Activated CD8-positive, alpha-beta memory T cell treated with anti-CD3 and anti-CD28 coated beads for 24 hours (primary cell): ENCODE measurements around the gene CHKA.

Source experiments
- DNase-seq: peaks from one replicate; pipeline ENCODE4 v3.0.0-alpha.2; 2020

CHKA gene

DNA sequence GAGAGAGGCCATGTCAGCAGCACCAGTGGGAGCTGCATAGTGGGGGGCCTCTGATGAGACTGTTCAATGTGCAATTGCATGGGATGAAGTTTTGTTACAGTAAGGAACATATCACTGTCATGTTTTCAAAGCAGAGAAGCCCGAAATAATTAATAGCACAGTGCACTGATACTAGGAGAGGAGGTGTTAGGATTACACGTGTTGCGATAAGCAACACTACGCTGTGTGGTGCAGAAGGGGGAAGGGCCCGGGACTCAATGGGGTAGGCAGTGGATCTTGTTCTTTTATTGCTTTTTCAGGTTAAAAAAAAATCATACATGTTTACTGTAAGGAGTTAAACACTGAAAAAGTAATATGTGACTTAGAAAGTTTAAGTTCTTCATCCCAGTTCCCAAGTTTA, 53.2 kb downstream of the CHKA start:
- no peak for DNase-seq

DNA sequence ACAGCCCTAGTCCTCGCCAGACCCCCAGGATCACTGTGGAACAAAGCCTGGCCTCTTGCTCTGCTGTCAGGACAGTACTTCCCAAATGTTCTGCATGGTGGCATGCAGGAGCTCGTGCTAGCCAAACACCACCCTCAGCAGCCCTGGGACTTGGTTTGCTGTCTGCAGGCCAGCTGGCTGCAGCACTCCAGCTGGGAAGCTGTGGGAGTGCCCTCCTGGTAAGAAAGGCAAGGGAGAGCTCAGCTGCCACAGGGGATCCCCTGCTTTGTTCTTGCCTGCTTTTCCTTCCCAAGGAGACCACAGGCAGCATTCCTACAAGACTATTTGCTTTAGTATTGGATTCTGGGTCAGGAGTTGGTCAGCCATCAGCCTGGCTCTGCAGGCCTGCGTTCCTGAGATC, 54.4 kb downstream of the CHKA start:
- DNase-seq = no peak

DNA sequence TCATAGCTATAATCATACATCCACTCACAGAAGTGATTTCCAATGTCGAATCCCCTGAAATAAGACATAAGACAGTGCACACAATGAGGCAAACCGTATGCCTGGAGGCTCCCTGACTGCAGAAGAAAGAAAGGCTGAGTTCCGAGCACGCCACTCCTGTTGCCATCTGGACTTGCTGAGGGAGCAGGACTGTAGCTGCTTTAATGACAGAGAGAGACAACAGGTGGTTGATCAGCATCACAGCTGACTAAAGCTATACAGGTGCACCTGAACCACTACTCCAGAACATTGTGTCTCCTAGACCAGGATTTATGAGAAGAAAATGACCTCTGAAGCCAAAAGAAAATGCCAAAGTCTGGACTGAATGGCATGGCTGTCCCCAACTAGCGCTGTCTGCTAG, 55.3 kb downstream of the CHKA start:
- no peak for DNase-seq

DNA sequence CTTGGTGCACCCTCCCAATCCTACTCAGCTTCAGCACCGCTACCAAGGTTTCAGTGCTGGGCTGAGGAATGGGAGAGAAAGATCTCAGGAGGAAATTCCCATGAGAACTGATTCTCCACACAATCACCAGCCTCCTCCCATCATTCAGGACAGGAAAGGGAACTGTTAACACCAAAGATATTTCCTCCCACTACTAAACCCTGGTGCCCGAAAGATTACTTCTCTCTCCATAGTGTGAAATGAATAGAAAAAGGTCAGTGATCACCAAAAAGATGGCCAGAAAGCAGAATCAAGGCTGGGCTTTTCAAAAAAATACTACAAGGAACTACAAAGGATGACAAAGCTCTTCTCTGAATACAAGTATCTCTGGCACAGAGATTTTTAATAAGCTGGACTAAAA, 56.3 kb downstream of the CHKA start:
- DNase-seq = no peak

DNA sequence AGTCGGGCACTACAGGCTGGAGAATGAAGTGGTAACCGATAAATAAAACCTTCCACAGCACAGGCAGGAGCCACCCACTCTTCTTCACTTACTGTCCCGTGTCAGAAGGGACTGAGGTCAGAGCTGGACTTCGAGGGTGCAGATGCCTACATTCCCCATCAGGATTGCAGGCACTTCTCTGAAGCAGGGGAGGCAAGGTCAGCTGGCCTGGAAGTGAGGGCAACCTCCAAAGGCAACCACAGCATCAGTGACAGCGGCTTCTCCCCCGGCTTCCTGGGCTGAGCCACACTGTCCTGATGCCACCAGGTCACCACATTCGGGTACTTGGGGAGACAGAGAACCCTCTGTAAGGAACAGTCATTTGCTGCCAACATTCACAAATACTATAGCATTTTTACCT, 59.7 kb downstream of the CHKA start:
- no peak for DNase-seq

DNA sequence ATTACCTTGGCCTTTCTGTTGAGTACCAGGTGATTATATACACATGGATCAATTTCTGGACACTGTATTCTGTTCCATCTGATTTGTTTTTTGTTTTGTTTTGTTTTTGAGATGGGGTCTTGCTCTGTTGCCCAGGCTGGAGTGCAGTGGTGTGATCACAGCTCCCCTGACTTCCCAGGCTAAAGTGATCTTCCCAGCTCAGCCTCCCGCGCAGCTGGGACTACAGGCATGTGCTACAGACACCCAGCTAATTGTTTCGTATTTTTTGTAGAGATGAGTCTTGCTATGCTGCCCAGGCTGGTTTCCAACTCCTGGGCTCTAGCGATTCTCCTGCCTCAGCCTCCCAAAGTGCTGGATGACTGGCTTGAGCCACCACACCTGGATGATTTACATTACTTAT, 63.4 kb downstream of the CHKA start:
- no peak for DNase-seq

DNA sequence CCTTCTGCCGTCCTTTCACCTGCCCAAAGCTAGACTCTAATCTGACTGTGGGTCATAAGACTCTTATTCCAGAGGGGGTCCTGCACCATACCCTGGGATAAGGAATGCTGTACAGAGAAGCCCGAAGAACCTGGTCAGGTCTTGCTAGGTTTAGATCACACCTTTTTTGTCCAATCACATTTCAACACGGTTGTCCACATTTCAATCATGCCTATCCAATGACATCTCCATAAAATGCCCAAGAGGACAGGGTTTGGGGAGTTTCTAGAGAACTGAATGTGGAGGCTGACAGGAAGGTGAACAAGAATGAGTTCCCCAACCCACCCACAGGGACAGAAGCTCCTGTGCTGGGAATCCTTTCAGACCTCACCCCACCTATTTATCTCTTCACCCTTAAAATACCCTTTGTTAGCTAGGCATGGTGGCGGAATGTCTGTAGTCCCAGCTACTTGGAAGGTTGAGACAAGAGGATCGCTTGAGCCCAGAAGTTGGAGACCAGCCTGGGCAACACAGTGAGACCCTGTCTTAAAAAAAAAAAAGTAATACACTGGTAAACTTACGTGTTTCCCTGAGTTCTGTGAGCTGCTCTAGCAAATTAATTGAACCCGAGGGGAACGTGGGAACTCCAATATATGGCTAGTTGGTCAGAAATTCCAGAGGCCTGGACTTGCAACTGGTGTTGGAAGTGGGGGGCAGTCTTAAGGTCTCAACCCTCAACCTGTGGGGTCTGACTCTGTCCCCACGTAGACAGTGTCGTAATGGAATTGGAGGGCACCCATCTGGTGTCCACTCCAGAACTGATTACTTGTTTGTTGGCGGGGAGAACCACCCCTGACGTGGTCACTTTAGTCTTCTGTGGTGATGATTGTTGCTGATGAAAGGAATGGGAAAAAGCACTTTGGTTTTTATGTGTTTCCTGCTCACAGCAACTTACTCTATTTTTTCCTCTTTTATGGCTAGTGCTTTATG, 64.6 kb downstream of the CHKA start:
- no peak for DNase-seq

DNA sequence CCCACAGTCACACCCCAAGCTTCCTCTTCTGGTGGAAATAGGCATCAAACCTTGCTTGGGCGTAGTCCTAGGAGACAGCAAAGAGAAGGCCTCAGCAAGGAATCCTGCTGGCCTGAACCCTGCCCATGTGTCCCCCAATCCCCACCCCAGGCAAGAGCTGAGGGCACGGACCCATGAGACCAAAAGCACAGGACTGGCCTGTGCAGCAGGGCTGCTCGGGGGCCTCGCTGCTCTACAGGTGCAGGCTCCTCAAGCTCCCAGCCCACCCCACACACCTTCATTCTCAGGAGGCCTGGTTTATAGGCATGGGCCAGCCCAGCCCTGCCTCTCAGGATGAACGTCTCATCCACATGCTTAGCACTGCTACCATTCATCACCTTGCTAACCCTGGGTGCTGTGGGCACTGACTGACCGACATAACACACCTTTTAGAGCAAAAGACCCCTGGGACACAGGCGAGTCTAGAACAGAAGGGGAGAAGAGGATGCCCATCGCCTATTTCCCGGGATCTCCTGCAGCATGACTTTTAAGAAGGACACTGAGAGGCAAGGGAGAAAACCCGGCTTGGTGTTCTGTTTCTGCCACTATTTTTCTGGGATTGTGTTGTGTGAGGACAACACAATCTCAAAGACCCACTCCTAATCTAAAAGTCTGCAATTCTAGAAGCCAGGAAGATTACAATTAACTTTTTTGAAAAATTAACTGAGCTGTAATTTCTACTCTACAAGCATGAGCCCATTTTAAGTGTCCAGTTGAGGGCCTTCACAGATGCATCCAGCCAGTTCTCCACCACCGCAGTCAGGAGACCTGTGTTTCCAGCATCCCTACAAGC, 67.0 kb downstream of the CHKA start:
- no peak for DNase-seq

DNA sequence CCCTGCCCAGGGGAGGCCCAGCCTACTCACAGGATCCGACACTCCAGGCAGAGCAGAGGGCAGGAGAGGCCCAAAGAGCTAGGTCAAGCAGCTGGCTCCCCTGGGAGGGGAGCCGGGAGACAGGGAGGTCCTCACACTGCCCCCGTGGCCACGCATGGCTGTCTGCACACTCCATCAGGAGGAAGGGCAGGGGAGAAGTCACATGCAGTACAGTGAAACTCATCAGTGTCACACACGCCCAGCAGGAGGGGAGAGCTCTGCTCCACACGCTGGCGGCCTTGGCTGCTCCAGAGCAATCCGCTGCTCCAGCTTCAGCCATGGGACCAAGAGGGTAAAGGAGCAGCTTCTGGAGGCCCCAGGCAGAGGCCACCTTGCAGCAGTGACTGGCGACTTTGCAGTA, 68.1 kb downstream of the CHKA start:
- DNase-seq = no peak

DNA sequence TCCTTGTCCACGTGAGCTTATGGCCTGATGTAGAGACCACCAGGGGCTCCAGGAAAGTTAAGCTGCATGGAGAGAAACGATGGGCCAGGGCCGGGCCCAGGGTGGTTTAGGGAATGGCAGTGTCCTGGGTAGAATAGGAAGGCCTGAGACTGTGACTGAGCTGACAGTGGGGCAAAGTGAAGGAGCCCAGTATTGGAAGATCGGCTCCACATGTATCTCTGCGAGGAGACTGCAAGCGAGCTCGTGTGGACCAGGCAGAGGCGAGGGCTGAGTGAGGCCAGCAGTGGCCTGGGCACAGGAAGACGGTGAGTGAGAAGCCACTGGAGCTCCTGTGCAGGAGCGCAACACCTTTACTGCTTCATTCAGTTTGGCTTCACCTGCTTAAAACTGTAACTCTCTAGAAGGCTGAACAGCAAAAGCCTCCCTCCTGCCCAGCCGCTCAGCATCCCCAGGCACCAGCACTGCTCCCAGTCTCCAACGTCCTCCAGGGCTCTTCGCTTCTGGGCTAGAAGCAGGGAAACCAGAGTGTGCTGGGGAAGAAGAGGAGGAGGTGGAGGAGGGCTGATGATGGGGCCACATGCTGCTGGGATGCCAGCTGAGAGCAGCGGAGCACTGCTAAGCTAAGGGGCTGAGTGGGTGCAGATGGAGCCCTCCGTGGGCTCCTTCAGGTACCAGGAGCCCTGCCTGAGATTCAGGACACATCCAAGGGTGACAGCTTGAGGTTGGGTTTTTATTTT, 68.9 kb downstream of the CHKA start:
- DNase-seq = no peak

DNA sequence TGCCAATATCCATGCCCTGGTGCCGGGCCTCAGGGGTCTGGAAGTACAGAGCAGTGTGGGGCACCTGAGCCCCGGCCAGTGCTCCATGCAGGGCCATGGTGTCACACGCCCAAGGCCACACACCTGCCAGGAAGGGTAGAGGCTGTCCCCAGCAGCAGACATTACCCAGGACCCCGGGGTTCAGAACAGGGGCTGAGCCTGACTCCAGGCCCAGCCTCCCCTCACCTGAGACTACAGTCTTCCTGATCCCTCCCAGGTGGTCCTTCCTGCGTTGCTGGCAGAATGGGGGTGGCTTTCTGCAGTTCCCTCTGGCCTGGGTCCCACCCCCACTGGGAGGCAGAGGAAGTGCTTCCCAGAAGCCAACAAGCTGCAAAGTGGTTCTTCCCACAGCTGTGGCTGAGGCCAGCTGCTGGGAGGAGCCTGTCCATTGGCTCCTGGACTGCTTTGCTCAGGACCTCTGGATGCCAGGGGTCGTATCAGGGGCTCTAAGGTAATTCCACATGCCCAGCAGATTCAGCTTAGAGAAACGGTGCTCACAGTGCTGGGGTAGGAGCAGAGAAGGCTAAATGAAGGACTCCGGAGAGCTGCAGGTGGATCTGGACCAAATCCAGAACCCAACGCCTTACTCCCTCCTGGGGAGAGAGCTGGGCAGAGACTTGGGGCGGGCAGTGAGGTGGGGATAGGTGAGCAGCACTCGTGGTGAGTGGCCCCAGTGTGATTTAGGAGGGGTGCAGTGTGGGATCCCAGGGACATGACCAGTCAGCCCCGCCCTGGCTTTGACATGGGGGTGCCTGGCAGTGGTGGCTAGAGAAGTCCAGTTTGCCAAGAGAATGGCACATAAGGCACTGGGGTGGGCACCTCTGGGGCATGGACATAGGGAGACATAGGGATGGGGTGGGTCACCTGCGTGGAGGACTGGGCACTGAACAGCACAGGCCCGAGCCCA, 69.7 kb downstream of the CHKA start:
- no peak for DNase-seq

DNA sequence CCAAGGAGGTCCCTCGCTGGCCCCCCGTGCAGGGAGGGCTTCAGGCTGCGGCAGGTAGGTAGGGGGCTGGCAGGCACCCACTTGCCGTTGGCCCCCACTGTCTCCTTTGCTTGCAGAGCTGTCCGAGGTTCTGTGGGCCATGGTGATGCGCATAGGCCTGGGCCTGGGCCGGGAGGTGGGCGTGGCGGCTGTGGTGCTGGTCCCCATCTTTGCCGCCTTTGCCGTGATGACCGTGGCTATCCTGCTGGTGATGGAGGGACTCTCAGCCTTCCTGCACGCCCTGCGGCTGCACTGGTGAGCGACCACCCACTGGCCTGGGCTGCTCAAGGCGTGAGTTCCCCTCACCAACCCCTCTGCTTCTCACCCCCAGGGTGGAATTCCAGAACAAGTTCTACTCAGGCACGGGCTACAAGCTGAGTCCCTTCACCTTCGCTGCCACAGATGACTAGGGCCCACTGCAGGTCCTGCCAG, 70.8 kb downstream of the CHKA start:
- DNase-seq = no peak

DNA sequence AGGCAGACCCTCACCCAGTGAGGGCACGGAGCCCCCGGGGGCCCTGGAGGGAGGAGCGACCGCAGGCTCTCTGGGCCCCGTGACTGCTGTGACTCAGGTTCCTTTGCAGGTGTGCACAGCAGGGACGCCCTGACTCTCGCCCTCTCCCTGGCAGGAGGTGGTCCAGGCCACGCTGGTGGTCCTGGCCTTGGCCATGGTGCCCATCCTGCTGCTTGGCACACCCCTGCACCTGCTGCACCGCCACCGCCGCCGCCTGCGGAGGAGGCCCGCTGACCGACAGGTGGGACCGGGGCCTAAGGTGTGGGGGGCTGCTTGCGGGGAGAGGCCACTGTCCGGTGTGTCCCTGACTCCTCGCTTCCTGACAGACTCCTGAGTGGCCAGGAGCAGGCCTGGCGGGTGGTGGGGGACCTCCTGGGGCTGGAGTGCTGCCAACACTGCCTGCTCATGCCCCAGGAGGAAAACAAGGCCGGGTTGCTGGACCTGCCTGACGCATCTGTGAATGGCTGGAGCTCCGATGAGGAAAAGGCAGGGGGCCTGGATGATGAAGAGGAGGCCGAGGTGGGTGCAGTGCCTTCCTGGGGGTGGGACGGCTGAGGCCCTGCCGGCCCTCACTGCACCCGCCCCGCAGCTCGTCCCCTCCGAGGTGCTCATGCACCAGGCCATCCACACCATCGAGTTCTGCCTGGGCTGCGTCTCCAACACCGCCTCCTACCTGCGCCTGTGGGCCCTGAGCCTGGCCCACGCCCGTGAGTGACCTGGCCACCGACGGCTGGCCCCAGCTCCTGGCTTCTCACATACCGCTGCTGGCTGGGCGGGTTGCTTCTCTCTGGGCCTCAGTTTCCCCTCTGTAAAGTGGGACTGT, 71.4 kb downstream of the CHKA start:
- DNase-seq = no peak

DNA sequence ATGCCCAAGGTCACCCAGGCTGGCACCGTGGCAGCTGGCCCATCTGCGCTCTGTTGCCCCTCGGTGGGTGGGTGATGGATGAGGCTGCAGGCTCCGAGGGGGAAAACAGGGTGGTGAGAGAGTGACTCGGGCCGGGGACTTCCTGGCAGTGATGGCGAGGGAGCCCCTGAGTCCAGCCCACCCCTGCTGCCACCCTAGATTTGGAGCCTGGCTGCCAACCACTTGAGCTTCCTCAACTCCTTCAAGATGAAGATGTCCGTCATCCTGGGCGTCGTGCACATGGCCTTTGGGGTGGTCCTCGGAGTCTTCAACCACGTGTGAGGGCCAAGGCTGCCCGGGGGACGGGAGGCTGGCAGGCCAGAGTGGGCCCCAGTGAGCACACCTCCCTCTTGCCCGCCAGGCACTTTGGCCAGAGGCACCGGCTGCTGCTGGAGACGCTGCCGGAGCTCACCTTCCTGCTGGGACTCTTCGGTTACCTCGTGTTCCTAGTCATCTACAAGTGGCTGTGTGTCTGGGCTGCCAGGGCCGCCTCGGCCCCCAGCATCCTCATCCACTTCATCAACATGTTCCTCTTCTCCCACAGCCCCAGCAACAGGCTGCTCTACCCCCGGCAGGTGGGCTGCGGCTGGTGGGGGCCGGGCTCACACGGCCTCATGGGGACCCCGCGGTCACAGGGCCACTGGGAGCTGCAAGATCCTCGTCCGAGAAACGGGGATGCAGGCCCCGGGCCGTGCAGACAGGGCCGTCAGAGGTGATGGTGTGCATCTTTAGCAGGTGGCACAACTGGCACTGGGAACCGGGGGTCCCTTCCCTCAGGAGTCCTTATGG, 72.3 kb downstream of the CHKA start:
- DNase-seq = no peak

DNA sequence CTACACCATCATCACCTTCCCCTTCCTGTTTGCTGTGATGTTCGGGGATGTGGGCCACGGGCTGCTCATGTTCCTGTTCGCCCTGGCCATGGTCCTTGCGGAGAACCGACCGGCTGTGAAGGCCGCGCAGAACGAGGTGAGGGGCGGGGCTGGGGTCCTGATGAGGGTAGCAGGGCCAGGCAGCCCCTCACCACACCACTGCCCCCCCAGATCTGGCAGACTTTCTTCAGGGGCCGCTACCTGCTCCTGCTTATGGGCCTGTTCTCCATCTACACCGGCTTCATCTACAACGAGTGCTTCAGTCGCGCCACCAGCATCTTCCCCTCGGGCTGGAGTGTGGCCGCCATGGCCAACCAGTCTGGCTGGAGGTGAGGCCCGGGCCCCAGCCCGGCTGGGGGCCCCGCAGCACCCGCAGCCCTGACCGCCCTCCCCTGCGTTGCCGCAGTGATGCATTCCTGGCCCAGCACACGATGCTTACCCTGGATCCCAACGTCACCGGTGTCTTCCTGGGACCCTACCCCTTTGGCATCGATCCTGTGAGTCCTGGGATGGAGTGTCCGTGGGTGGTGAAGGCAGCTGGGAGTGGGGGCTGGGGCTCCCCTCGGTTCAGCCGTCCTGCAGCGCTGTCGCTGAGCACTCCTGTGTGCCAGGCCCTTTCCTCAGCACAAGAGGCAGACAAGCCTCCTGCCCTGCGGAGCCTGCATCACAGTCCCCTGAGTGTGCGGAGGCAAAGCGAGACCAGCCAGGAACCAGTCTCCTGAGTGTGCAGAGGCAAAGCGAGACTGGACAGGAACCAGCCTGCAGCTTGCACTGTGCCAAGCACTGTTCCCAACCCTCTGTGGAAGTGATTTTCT, 73.5 kb downstream of the CHKA start:
- DNase-seq = no peak

DNA sequence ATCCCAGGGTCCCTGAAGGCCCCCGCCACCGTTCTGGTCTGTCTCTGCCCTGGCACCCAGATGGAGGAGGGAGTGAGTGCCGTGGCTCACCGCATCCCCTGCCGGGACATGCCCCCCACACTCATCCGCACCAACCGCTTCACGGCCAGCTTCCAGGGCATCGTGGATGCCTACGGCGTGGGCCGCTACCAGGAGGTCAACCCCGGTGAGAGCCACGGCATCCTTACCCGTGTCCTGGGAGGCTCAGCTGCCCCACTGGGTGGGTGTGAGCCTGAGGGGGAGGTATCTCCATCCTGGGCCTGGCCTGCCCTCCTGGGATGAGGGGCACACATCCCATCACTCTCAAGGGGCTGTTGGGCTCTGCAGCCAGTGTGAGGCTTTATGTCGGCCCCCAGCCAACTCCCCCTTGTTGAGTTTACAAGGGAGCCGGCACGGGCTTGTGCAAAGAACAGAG, 76.3 kb downstream of the CHKA start:
- DNase-seq = no peak

DNA sequence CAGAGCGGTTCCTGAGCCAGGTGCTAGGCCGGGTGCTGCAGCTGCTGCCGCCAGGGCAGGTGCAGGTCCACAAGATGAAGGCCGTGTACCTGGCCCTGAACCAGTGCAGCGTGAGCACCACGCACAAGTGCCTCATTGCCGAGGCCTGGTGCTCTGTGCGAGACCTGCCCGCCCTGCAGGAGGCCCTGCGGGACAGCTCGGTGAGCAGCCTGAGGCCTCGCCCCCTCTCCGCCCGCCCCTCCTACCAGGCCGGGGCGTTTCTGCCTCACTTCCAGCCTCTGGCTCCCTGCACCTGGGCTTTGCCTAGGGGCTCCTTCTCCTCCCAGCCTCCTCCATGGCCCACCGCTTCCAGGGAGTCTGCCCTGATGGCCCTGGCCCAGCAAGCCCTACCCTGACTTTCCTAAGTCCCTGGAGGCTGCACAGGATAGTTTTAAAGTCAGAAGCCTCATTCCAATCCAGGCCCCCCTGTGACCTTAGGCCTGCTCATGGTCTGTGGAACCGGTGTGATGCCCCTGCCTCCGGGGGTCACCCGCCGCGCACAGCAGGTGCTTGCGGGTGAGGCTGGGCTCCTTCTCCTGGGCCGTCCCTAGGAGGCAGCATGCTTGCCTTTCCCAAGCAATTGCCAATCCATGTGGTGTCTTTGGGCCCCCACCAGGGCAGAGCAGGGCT, 76.9 kb downstream of the CHKA start:
- no peak for DNase-seq
